B cell (primary cell): ENCODE measurements around the gene QRICH1. TPM values are rescaled to one million over a fixed set of nuclear protein-coding genes. Genes with fewer than 3 reads are reported as not detected.

Source experiments
- ATAC-seq: fragments of 200-7000 bp; cut with Tn5 transposase; one replicate; pipeline ENCODE4 v1.10.0; 2021; ENCODE audit warnings: low read depth, mild to moderate bottlenecking, moderate number of reproducible peaks, moderate library complexity
- CTCF ChIA-PET: fragments of 350-600 bp; sonication (Branson Sonifier 250); formaldehyde crosslinking; loops from one replicate; lab custom pipeline; 2021; ENCODE audit warnings: antibody characterized with exemption, inconsistent platforms; lab: Charles Lee
- POLR2A ChIA-PET: fragments of 350-600 bp; sonication (Branson Sonifier 250); formaldehyde crosslinking; loops from one replicate; lab custom pipeline; 2021; ENCODE audit warnings: antibody characterized with exemption; lab: Charles Lee
- DNase-seq: peaks from one replicate; pipeline ENCODE4 v3.0.0; 2013
- H2AFZ ChIP-seq: 2 replicates; pipeline ENCODE4 v1.6.1; 2012; ENCODE audit warnings: mild to moderate bottlenecking, low read depth, low read length; ENCODE audit not compliant: insufficient read depth, poor library complexity, severe bottlenecking
- H3K27ac ChIP-seq, 2 donors: 1 replicate in 1 of 2; 2 replicates in 1 of 2; pipeline ENCODE4 v1.5.1; 2012 to 2013; ENCODE audit warnings: low read length in 2 of 2, mild to moderate bottlenecking in 2 of 2, moderate library complexity in 1 of 2
- H3K27me3 ChIP-seq, 4 experiments: fragments of 200-600 bp in 1 of 4; sonication (generic) in 1 of 4; replicated peaks in 1 of 4; 1 replicate in 2 of 4; 2 replicates in 2 of 4; pipeline versions ENCODE4 v1.6.1 to v1.7.0; 2013 to 2016; ENCODE audit warnings: low read length in 3 of 4, mild to moderate bottlenecking in 2 of 4, mixed read lengths in 1 of 4, moderate library complexity in 1 of 4; ENCODE audit not compliant: insufficient read depth in 4 of 4, control insufficient read depth in 3 of 4; ENCODE audit errors: control extremely low read depth in 1 of 4
- H3K36me3 ChIP-seq, 2 experiments: replicated peaks in 1 of 2; 1 replicate in 1 of 2; 2 replicates in 1 of 2; pipeline versions ENCODE4 v1.6.1 to v1.7.1; 2013; ENCODE audit warnings: low read length in 1 of 2; ENCODE audit not compliant: insufficient read depth in 2 of 2, control insufficient read depth in 1 of 2; ENCODE audit errors: control extremely low read depth in 1 of 2, extremely low read depth in 1 of 2
- H3K4me1 ChIP-seq, 2 donors: fragments of 200-600 bp in 1 of 2; sonication (generic) in 1 of 2; 1 replicate in 1 of 2; 2 replicates in 1 of 2; pipeline versions ENCODE4 v1.5.1 to v1.6.1; 2013 to 2017; ENCODE audit warnings: low read length in 2 of 2; ENCODE audit not compliant: control insufficient read depth in 2 of 2, insufficient read depth in 2 of 2
- H3K4me2 ChIP-seq: replicated peaks from 2 replicates; pipeline ENCODE3; 2012; ENCODE audit warnings: mild to moderate bottlenecking, low read depth, low read length; ENCODE audit not compliant: poor library complexity, severe bottlenecking
- H3K4me3 ChIP-seq, 5 experiments: fragments of 200-600 bp in 1 of 5; sonication (generic) in 1 of 5; 1 replicate in 3 of 5; 2 replicates in 2 of 5; pipeline versions ENCODE4 v1.5.1 to v1.7.0; 2011 to 2016; ENCODE audit warnings: low read length in 4 of 5, mild to moderate bottlenecking in 4 of 5, low read depth in 2 of 5, control low read depth in 1 of 5, moderate library complexity in 1 of 5; ENCODE audit not compliant: insufficient read depth in 1 of 5; ENCODE audit errors: control extremely low read depth in 1 of 5, extremely low read depth in 1 of 5
- H3K79me2 ChIP-seq: fragments of 200-600 bp; sonication (generic); one replicate; pipeline ENCODE4 v1.6.0; 2016; ENCODE audit warnings: low read length; ENCODE audit not compliant: control insufficient read depth, insufficient read depth
- H3K9ac ChIP-seq: fragments of 200-600 bp; sonication (generic); 2 replicates; pipeline ENCODE4 v1.6.1; 2017; ENCODE audit warnings: mild to moderate bottlenecking, low read length, moderate library complexity
- H3K9me3 ChIP-seq, 3 donors: one replicate each; pipeline versions ENCODE4 v1.6.1 to v1.7.1; 2013; ENCODE audit warnings: low read length in 2 of 3; ENCODE audit not compliant: control insufficient read depth in 2 of 3, insufficient read depth in 1 of 3; ENCODE audit errors: control extremely low read depth in 1 of 3
- H4K20me1 ChIP-seq: 2 replicates; pipeline ENCODE4 v1.6.0; 2012; ENCODE audit warnings: mild to moderate bottlenecking, low read length; ENCODE audit not compliant: insufficient read depth, control insufficient read depth, poor library complexity, severe bottlenecking
- H3K27ac Mint-ChIP-seq: one replicate; pipeline ENCODE4 v1.8.0; 2021; ENCODE audit warnings: mixed read lengths
- H3K27me3 Mint-ChIP-seq: one replicate; pipeline ENCODE4 v1.8.0; 2021; ENCODE audit warnings: mixed read lengths
- H3K4me1 Mint-ChIP-seq: one replicate; pipeline ENCODE4 v1.8.0; 2021; ENCODE audit warnings: mixed read lengths
- H3K4me3 Mint-ChIP-seq: one replicate; pipeline ENCODE4 v1.8.0; 2021; ENCODE audit warnings: mixed read lengths
- H3K9me3 Mint-ChIP-seq: one replicate; pipeline ENCODE4 v1.8.0; 2022; ENCODE audit warnings: mixed read lengths; ENCODE audit not compliant: insufficient read depth
- CTCF ChIP-seq: fragments of 200-600 bp; IDR thresholded peaks from one replicate; pipeline ENCODE4 v1.8.0; 2022; ENCODE audit warnings: antibody characterized with exemption, mild to moderate bottlenecking
- EZH2 ChIP-seq: IDR thresholded peaks from 2 replicates; pipeline ENCODE4 v1.6.1; 2012; ENCODE audit warnings: borderline replicate concordance, low read depth, mild to moderate bottlenecking, moderate library complexity, low read length; ENCODE audit not compliant: insufficient read depth, poor library complexity, severe bottlenecking
- WGBS: methylation state at CpG from one replicate; pipeline ENCODE4 v1.1.5; 2013; ENCODE audit warnings: missing lambda C conversion rate; ENCODE audit not compliant: insufficient coverage; 5-methylcytosine and 5-hydroxymethylcytosine counted together
- intact Hi-C: fragments of 100-400 bp; cut with micrococcal nuclease; formaldehyde crosslinking; loops from one replicate; pipeline ENCODE4 v1.10.0; 2022
- polyA plus RNA-seq: library from polyadenylated mRNA; depleted of rRNA; stranded (reverse); fragments of >200 nt; gene quantifications from 2 replicates; pipeline ENCODE4 v1.2.3, GENCODE V29; 2012
- total RNA-seq, 2 donors: library from RNA; stranded (reverse); fragments of 120-200 nt in 1 of 2; gene quantifications; 1 replicate in 1 of 2; 2 replicates in 1 of 2; pipeline versions ENCODE4 v1.2.3 to v1.2.4, GENCODE V29; 2013 to 2022

QRICH1 gene
- total and polyA plus RNA-seq, 2 donors (not counting 1 experiment from before 2014, with no cell fraction given) = 179 to 187 TPM

GRCh38 chr3:49013113-49013737, 80.6 kb downstream of the QRICH1 start:
- H3K4me1 Mint-ChIP-seq = peaks cover 34% of the 10 kb centered on the region
- intact Hi-C loops = no loop called here
- Histone ChIP-seq H3K4me2 (no peak overlapping the region), H3K4me1 (peaks cover 11 to 14% of the 10 kb centered on the region in 2 donors), H3K9me3 (no peaks in the 10 kb centered on the region), H3K79me2 (peaks cover 54% of the 10 kb centered on the region), H3K4me3 (no peak overlapping the region), H3K27me3 (no peaks in the 10 kb centered on the region), H3K9ac (no peak overlapping the region), H3K27ac (no peak overlapping the region), H4K20me1 (peaks cover 59% of the 10 kb centered on the region), H2AFZ (no peak overlapping the region), H3K36me3 (peaks cover 1 to 42% of the 10 kb centered on the region in 2 experiments)
- H3K27me3 Mint-ChIP-seq = no peaks in the 10 kb centered on the region
- no peaks in the 10 kb centered on the region for H3K9me3 Mint-ChIP-seq
- ATAC-seq (no peak), DNase-seq (peak; percentile 9)
- H3K4me3 Mint-ChIP-seq = no peak overlapping the region
- 92% methylated on average over 18 of the region's 19 CpGs for WGBS
- TF ChIP-seq EZH2 (no peak), CTCF (no peak)
- ChIA-PET POLR2A (no interaction called here), CTCF (interaction anchor here (2.2 to 5.6 kb wide), 4 partner anchors 7 to 26 kb away, joined by 6 to 69 read pairs (median 14); partner anchors contain the start of genes NDUFAF3 and P4HTM)
- H3K27ac Mint-ChIP-seq = no peak overlapping the region

DNA sequence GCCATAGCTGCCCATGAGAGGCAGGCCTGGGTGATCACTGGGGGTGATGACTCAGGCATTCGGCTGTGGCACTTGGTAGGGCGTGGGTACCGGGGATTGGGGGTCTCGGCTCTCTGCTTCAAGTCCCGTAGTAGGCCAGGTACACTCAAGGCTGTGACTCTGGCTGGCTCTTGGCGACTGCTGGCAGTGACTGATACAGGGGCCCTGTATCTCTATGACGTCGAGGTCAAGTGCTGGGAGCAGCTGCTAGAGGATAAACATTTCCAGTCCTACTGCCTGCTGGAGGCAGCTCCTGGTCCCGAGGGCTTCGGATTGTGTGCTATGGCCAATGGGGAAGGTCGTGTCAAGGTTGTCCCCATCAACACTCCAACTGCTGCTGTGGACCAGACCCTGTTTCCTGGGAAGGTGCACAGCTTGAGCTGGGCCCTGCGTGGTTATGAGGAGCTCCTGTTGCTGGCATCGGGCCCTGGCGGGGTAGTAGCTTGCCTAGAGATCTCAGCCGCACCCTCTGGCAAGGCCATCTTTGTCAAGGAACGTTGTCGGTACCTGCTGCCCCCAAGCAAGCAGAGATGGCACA, 81.3 kb downstream of the QRICH1 start:
- no peak for ATAC-seq
- H3K9me3 ChIP-seq = no peaks in the 10 kb centered on the region
- no peaks in the 10 kb centered on the region for H3K9me3 Mint-ChIP-seq
- ChIA-PET CTCF (interaction anchor here (1.3 to 5.6 kb wide), 5 partner anchors 8 to 25 kb away, joined by 6 to 69 read pairs (median 8); partner anchors contain the start of genes IMPDH2, NDUFAF3 and P4HTM), POLR2A (interaction anchor here (1.2 kb wide), 1 partner anchor 17 kb away, joined by 3 read pairs; the partner anchor contains the start of gene IMPDH2)
- no peak overlapping the region for H3K4me3 ChIP-seq
- H3K27me3 ChIP-seq = no peaks in the 10 kb centered on the region
- H3K27ac ChIP-seq = no peak overlapping the region
- WGBS = 96% methylated on average over 17 of the region's 17 CpGs
- H3K9ac ChIP-seq = no peak overlapping the region
- no peak overlapping the region for H3K4me2 ChIP-seq
- H3K4me3 Mint-ChIP-seq = no peak overlapping the region
- H4K20me1 ChIP-seq = peaks cover 62% of the 10 kb centered on the region
- H3K27ac Mint-ChIP-seq = no peak overlapping the region
- intact Hi-C loops = no loop called here
- DNase-seq = peak; percentile 6
- no peaks in the 10 kb centered on the region for H3K27me3 Mint-ChIP-seq
- H2AFZ ChIP-seq = no peak overlapping the region
- TF ChIP-seq CTCF (no peak), EZH2 (no peak)
- H3K4me1 ChIP-seq = peaks cover 13 to 16% of the 10 kb centered on the region in 2 donors
- H3K4me1 Mint-ChIP-seq = peaks cover 34% of the 10 kb centered on the region
- peaks cover 60% of the 10 kb centered on the region for H3K79me2 ChIP-seq
- H3K36me3 ChIP-seq = peaks cover 1 to 42% of the 10 kb centered on the region in 2 experiments
